ENCODE results near the gene BBS9.

DNA sequence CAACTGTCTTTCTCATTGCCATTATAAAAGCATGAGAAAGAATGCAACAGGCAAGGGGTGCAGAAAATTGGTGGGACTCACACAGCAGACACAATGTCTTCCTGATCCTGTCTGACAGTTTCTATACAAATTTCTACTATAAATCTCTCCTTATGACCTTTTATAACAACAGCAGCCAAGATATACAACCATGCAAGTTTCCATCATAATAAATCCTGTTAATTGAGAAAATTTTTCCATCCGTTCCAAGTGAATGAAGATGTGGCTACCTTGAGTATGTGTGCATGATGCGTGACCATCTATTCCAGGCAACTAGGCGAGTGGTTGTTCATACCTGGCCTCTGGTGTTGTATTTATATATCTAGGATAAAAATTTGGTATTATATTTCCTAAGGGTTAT, 216.7 kb downstream of the BBS9 start:
- TF ChIP-seq, protein P1, sequence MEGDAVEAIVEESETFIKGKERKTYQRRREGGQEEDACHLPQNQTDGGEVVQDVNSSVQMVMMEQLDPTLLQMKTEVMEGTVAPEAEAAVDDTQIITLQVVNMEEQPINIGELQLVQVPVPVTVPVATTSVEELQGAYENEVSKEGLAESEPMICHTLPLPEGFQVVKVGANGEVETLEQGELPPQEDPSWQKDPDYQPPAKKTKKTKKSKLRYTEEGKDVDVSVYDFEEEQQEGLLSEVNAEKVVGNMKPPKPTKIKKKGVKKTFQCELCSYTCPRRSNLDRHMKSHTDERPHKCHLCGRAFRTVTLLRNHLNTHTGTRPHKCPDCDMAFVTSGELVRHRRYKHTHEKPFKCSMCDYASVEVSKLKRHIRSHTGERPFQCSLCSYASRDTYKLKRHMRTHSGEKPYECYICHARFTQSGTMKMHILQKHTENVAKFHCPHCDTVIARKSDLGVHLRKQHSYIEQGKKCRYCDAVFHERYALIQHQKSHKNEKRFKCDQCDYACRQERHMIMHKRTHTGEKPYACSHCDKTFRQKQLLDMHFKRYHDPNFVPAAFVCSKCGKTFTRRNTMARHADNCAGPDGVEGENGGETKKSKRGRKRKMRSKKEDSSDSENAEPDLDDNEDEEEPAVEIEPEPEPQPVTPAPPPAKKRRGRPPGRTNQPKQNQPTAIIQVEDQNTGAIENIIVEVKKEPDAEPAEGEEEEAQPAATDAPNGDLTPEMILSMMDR (IDR thresholded peaks at IDR 0.05) = no peak
- no peak for TF ChIP-seq EP300 (IDR thresholded peaks at IDR 0.05; ENCODE audit: low read depth)
